Measurements from ENCODE around the gene OR52B6. TPM values are rescaled to one million over a fixed set of nuclear protein-coding genes. Genes with fewer than 3 reads are reported as not detected.

The OR52B6 gene
- total RNA-seq, 3 donors from 2014 or later (not counting 1 experiment from before 2014, with no cell fraction given) = not detected

DNA sequence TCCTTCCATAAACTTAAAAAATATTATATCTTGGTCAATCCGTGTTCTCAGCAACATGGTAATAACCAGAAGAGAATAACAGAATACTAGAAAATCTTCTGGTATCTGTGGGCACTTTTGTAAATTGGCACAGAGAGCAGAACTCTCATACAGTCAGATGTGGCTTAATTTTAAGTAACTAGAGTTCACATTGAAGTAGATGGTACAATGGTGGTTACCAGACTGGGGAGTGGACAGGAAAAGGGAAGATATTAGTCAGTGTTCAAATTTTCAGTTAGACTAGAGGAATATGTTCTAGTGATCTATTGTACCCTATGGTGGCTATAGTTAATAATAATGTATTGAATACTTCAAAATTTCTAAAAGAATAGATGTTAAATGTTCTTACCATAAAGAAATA is 39.2 kb upstream of the OR52B6 start:
- H3K27me3 Mint-ChIP-seq (ENCODE audit: low read depth in 2 of 2) = peaks cover 3 to 20% of the 10 kb centered on the region in 2 donors
- H3K36me3 Mint-ChIP-seq = no peaks in the 10 kb centered on the region
- no peaks in the 10 kb centered on the region for H3K4me1 Mint-ChIP-seq
- H3K4me3 Mint-ChIP-seq = no peak overlapping the region
- no peak for ATAC-seq
- WGBS (ENCODE audit: insufficient coverage) = no CpG with 5 or more reads among the region's 1 CpG
- no peak overlapping the region for H3K27ac Mint-ChIP-seq
- Histone ChIP-seq H3K27me3 (ENCODE audit: control insufficient read depth, insufficient read depth, low read length) (no peaks in the 10 kb centered on the region), H3K27ac (ENCODE audit: low read length) (no peak overlapping the region), H3K4me3 (ENCODE audit: low read length) (no peak overlapping the region), H3K36me3 (ENCODE audit: control insufficient read depth, insufficient read depth, low read length) (no peaks in the 10 kb centered on the region), H3K4me1 (ENCODE audit: control insufficient read depth, insufficient read depth, low read length) (no peaks in the 10 kb centered on the region), H3K9me3 (ENCODE audit: control insufficient read depth, insufficient read depth, low read length) (no peaks in the 10 kb centered on the region)
- TF ChIP-seq, protein P1, sequence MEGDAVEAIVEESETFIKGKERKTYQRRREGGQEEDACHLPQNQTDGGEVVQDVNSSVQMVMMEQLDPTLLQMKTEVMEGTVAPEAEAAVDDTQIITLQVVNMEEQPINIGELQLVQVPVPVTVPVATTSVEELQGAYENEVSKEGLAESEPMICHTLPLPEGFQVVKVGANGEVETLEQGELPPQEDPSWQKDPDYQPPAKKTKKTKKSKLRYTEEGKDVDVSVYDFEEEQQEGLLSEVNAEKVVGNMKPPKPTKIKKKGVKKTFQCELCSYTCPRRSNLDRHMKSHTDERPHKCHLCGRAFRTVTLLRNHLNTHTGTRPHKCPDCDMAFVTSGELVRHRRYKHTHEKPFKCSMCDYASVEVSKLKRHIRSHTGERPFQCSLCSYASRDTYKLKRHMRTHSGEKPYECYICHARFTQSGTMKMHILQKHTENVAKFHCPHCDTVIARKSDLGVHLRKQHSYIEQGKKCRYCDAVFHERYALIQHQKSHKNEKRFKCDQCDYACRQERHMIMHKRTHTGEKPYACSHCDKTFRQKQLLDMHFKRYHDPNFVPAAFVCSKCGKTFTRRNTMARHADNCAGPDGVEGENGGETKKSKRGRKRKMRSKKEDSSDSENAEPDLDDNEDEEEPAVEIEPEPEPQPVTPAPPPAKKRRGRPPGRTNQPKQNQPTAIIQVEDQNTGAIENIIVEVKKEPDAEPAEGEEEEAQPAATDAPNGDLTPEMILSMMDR (IDR thresholded peaks at IDR 0.05) = no peak
- DNase-seq = no peak
- intact Hi-C loops (cut with micrococcal nuclease) = no loop called here
- H3K9me3 Mint-ChIP-seq = no peaks in the 10 kb centered on the region

DNA sequence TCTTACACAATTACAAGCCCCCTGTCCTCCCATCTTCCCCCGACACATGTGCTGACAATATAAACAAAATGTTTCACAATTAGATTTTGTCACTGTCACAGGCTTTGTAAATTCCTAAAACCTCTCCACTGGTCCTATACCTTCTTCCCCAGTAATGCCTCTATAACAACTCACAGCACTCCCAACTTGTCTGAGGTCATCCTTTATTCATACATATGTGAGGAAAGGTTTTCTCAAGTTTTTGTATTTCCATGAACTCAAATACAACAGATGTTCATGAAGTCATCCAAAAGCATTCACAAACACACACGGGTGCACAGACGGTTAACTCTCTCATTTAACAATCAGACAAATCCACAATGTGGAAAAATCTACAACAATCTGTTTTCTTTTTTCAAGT is 34.2 kb upstream of the OR52B6 start:
- Histone ChIP-seq H3K9me3 (ENCODE audit: control insufficient read depth, insufficient read depth, low read length) (no peaks in the 10 kb centered on the region), H3K4me1 (ENCODE audit: control insufficient read depth, insufficient read depth, low read length) (no peaks in the 10 kb centered on the region), H3K4me3 (ENCODE audit: low read length) (no peak overlapping the region), H3K27ac (ENCODE audit: low read length) (no peak overlapping the region), H3K27me3 (ENCODE audit: control insufficient read depth, insufficient read depth, low read length) (no peaks in the 10 kb centered on the region), H3K36me3 (ENCODE audit: control insufficient read depth, insufficient read depth, low read length) (no peaks in the 10 kb centered on the region)
- Mint-ChIP-seq H3K4me1 (no peaks in the 10 kb centered on the region), H3K36me3 (no peaks in the 10 kb centered on the region), H3K27me3 (ENCODE audit: low read depth in 2 of 2) (peaks cover 3 to 15% of the 10 kb centered on the region in 2 donors), H3K4me3 (no peak overlapping the region), H3K27ac (no peak overlapping the region), H3K9me3 (no peaks in the 10 kb centered on the region)
- no peak for DNase-seq
- 84% methylated on average over 3 of the region's 3 CpGs for WGBS (ENCODE audit: insufficient coverage)
- intact Hi-C loops (cut with micrococcal nuclease) = no loop called here
- no peak for ATAC-seq
- TF ChIP-seq, protein P1 (IDR thresholded peaks at IDR 0.05) = no peak

DNA sequence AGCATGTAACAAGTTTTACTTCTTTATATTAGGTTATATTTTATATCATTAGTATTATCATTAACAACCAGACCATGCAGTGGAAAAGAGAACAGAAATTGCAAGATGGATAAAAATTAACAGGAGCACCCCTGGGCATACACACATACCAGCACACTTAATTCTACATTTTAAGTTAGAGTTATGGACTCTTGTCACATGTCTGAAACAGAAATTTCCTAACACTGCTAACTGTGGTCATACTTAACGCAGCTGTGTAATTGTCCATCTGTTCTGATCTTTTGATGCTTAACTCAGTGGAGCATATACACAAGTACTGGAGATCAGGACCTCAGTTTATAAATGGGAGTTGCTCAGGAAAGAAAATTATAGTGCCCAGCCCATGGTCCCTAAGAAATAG is 32.7 kb upstream of the OR52B6 start:
- Histone ChIP-seq H3K4me1 (ENCODE audit: control insufficient read depth, insufficient read depth, low read length) (no peaks in the 10 kb centered on the region), H3K27ac (ENCODE audit: low read length) (no peak overlapping the region), H3K9me3 (ENCODE audit: control insufficient read depth, insufficient read depth, low read length) (no peaks in the 10 kb centered on the region), H3K4me3 (ENCODE audit: low read length) (no peak overlapping the region), H3K27me3 (ENCODE audit: control insufficient read depth, insufficient read depth, low read length) (no peaks in the 10 kb centered on the region), H3K36me3 (ENCODE audit: control insufficient read depth, insufficient read depth, low read length) (no peaks in the 10 kb centered on the region)
- no CpG with 5 or more reads among the region's 1 CpG for WGBS (ENCODE audit: insufficient coverage)
- no peaks in the 10 kb centered on the region for H3K36me3 Mint-ChIP-seq
- no peaks in the 10 kb centered on the region for H3K9me3 Mint-ChIP-seq
- intact Hi-C loops (cut with micrococcal nuclease) = no loop called here
- H3K4me1 Mint-ChIP-seq = no peaks in the 10 kb centered on the region
- TF ChIP-seq, protein P1 (IDR thresholded peaks at IDR 0.05) = no peak
- DNase-seq (no peak), ATAC-seq (no peak)
- no peak overlapping the region for H3K4me3 Mint-ChIP-seq
- H3K27ac Mint-ChIP-seq = no peak overlapping the region
- H3K27me3 Mint-ChIP-seq (ENCODE audit: low read depth in 2 of 2) = peaks cover 9 to 21% of the 10 kb centered on the region in 2 donors

DNA sequence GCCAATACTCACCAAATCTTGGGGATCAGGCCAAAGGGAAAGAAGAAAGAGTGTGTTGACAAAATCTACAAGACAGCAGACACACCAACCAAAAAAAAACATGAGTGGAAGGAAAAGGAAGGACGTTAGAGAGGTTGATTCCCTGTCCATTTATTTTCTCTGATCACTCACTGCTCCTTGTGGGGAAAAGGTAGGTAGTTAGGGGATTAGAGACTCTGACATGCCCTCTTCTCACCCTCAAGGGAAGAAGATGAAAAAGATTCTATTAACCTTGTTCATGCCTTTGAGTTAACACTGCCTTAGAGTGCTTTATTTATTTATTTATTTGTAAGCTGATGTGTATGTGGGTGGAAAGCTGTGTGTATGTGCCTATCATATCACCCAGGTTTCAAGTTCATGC is 32.2 kb upstream of the OR52B6 start, which contains the start of gene OR52H1:
OR52H1 (minus strand) TSS at position 101 of the 400 bp plus-strand sequence. CDS start 3,035 bp downstream, outside the sequence.
- Histone ChIP-seq H3K4me3 (ENCODE audit: low read length) (no peak within 1 kb of the TSS), H3K9me3 (ENCODE audit: control insufficient read depth, insufficient read depth, low read length) (no peaks in the 10 kb centered on the region), H3K27me3 (ENCODE audit: control insufficient read depth, insufficient read depth, low read length) (no peaks in the 10 kb centered on the region), H3K4me1 (ENCODE audit: control insufficient read depth, insufficient read depth, low read length) (no peaks in the 10 kb centered on the region), H3K36me3 (ENCODE audit: control insufficient read depth, insufficient read depth, low read length) (no peaks in the 10 kb centered on the region), H3K27ac (ENCODE audit: low read length) (no peak within 1 kb of the TSS)
- peaks cover 9 to 21% of the 10 kb centered on the region in 2 donors for H3K27me3 Mint-ChIP-seq (ENCODE audit: low read depth in 2 of 2)
- no peaks in the 10 kb centered on the region for H3K4me1 Mint-ChIP-seq
- no peak for ATAC-seq
- no peaks in the 10 kb centered on the region for H3K9me3 Mint-ChIP-seq
- H3K4me3 Mint-ChIP-seq = no peak within 1 kb of the TSS
- WGBS (ENCODE audit: insufficient coverage) = no CpG with 5 or more reads among the region's 1 CpG
- TF ChIP-seq, protein P1 (IDR thresholded peaks at IDR 0.05) = no peak
- H3K36me3 Mint-ChIP-seq = no peaks in the 10 kb centered on the region
- intact Hi-C loops (cut with micrococcal nuclease) = no loop called here
- no peak for DNase-seq
- no peak within 1 kb of the TSS for H3K27ac Mint-ChIP-seq
